Astrocyte of the cerebellum (primary cell): ENCODE measurements around the gene FRS3.

ENCODE experiments used
- DNase-seq: peaks from one replicate; pipeline ENCODE4 v3.0.0-alpha.2; 2011; ENCODE audit warnings: low read depth
- H3K4me3 ChIP-seq: 2 replicates; pipeline ENCODE4 v1.5.1; 2011; ENCODE audit warnings: mild to moderate bottlenecking, low read depth, low read length, moderate library complexity
- in situ Hi-C: cut with HindIII; loops from 2 replicates; pipeline ENCODE4 v1.10.0; 2017; ENCODE audit warnings: low sequenced_read_pairs
- TF ChIP-seq, protein P1 (sequence below): IDR thresholded peaks from 2 replicates; pipeline ENCODE4 v1.5.1; 2012; ENCODE audit warnings: low read length, low read depth, moderate library complexity, mild to moderate bottlenecking; ENCODE audit errors: missing control alignments

Gene FRS3

GRCh38 chr6:41724586-41725501 lies 54.9 kb downstream of the FRS3 start:
- DNase-seq = no peak
- H3K4me3 ChIP-seq = no peak overlapping the region
- in situ Hi-C loops = no loop called here
- TF ChIP-seq, protein P1, sequence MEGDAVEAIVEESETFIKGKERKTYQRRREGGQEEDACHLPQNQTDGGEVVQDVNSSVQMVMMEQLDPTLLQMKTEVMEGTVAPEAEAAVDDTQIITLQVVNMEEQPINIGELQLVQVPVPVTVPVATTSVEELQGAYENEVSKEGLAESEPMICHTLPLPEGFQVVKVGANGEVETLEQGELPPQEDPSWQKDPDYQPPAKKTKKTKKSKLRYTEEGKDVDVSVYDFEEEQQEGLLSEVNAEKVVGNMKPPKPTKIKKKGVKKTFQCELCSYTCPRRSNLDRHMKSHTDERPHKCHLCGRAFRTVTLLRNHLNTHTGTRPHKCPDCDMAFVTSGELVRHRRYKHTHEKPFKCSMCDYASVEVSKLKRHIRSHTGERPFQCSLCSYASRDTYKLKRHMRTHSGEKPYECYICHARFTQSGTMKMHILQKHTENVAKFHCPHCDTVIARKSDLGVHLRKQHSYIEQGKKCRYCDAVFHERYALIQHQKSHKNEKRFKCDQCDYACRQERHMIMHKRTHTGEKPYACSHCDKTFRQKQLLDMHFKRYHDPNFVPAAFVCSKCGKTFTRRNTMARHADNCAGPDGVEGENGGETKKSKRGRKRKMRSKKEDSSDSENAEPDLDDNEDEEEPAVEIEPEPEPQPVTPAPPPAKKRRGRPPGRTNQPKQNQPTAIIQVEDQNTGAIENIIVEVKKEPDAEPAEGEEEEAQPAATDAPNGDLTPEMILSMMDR = no peak

GRCh38 chr6:41724228-41724580 lies 55.5 kb downstream of the FRS3 start:
- no peak overlapping the region for H3K4me3 ChIP-seq
- DNase-seq = no peak
- TF ChIP-seq, protein P1 = no peak
- in situ Hi-C loops = no loop called here

GRCh38 chr6:41723530-41724227 lies 56.0 kb downstream of the FRS3 start:
- DNase-seq = no peak
- TF ChIP-seq, protein P1 = no peak
- no peak overlapping the region for H3K4me3 ChIP-seq
- in situ Hi-C loops = no loop called here

DNA sequence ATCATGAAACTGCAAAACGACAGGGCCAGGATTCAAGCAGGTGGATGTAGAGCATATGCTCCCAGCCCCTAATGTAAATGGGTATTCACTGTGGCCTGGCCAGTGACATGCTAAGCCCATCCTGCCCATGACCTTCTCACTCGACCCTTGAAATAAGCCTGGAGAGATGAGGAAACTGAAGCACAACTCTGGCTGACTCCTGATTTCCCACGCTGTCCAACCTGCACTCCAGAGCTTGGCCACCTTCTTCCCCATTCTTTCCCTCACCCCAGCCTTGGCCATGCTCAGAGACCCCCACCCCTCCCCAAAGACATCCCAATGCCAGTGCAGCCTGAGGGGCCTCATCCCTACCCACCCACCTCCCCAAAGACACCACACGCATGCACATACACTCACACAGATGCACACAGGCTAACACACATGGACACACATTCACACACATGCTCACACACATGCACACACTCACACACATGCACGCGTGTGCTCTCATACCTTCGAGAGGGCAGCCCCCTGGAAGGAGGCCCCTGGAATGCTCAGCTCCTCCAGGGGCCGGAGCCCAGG lies 56.7 kb downstream of the FRS3 start:
- TF ChIP-seq, protein P1 = no peak
- in situ Hi-C loops = no loop called here

GRCh38 chr6:41721414-41721813 lies 58.3 kb downstream of the FRS3 start:
- TF ChIP-seq, protein P1 = no peak
- DNase-seq = no peak
- no peak overlapping the region for H3K4me3 ChIP-seq
- in situ Hi-C loops = no loop called here

More for the DNA sequence above, 56.7 kb downstream of the FRS3 start:
- H3K4me3 ChIP-seq = no peak overlapping the region
- DNase-seq = no peak

- in situ Hi-C loops = no loop called here
- no peak overlapping the region for H3K4me3 ChIP-seq
- DNase-seq = no peak
- TF ChIP-seq, protein P1 = no peak
Measured at GRCh38 chr6:41720783-41721182, 58.9 kb downstream of the FRS3 start.
